GM18511 (cell line): Measurements from ENCODE around the gene CAMTA1.
A peak's percentile ranks its signal among the peaks of the same experiment; 100 is the strongest.
"Not testable (repeated sequence)": the region's sequence is repeated elsewhere in the genome, so short reads cannot be mapped to it uniquely, and the experiment has no call there.

Experiments used
- ATAC-seq: cut with Tn5 transposase; IDR thresholded peaks from one replicate; pipeline ENCODE4 v1.9.1; 2021; ENCODE audit warnings: mild to moderate bottlenecking, moderate library complexity; ENCODE audit not compliant: unreplicated experiment

The CAMTA1 gene

DNA sequence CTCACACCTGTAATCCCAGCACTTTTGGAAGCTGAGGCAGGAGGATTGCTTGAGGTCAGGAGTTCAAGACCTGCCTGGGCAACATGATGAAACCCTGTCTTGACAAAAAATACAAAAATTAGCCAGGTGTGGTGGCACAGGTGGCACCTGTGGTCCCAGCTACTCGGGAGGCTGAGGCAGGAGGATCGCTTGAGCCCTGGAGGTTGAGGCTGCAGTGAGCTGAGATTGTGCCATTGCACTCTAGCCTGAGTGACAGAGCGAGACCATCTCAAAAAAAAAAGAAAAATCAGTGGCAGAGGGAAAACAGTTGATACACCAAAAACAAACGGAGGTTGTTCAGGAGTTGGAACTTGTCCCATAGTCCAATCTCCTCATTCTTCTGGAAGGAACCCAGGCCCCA is 904.1 kb downstream of the CAMTA1 start:
- not testable (repeated sequence) for ATAC-seq

DNA sequence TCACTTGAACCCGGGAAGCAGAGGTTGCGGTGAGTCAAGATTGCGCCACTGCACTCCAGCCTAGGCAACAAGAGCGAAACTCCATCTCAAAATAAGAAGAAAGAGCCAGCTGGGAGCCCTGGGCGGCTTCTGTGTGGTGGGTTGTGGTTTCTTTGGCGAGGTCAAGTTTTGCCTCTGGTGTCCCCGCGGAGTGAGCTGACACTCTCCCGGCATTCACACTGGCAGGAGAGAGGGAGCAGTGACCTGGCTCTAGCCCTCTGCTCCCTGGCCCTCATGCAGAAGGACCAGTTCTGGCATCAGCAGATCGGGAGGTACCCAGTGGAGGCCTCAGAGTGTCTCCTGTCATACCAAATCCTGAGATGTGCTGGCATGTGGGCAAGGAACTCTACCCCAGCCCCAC is 904.8 kb downstream of the CAMTA1 start:
- no peak for ATAC-seq

DNA sequence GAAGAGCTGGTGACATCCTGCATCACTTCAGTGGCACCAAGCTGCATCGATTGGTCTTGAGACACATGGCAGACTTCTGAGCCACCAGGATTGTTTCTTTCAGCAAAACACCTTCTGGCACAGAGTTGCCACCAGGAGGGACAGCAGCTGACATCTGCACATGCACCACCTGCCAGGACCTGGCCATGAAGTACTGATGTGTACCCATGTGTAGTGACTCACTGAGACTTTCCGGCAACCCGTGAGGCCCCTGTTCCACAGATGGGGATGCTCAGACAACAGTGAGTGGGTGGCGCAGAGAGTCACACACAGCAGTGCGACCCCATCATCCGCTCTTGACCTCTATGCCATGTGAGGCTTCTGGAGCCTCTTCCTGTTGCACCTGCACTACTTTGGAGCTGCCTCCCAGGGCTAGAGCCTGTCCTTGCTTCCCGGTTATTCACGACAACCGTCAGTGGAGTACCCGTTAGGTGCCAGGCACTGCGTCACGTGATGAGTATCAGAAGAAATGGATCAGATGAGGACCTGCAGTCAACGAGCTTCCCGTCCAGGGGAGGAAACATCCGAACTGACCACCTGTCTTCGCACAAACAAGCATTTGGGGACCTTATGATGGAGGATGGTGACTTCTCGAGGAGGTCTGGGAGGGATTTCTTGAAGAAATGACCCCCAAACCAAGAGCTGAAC is 905.4 kb downstream of the CAMTA1 start:
- no peak for ATAC-seq

- no peak for ATAC-seq
Observed at GRCh38 chr1:7691576-7691975, 906.3 kb downstream of the CAMTA1 start.

GRCh38 chr1:7692005-7692404 is 906.8 kb downstream of the CAMTA1 start:
- no peak for ATAC-seq

GRCh38 chr1:7693037-7693436 is 907.8 kb downstream of the CAMTA1 start:
- not testable (repeated sequence) for ATAC-seq

DNA sequence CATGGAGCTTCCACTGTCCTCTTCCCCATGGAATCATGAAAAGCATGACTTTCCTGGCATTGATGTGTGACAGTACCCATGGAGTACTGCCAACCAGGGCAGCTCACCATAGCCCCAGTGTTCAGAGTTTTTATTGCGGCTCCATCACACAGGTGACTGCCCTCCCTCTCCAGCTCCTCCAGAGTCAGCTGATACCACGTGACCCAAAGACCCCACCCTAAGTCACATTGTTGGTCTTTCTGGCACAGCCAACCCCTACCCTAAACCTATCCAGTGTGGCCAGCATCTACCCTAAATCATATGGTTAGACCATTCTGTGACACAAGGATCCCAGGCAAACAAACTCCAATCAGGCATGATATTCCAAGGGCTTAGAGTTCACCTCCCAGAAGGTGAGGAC is 908.4 kb downstream of the CAMTA1 start:
- ATAC-seq = no peak

GRCh38 chr1:7694600-7695496 is 909.6 kb downstream of the CAMTA1 start:
- ATAC-seq = no peak

DNA sequence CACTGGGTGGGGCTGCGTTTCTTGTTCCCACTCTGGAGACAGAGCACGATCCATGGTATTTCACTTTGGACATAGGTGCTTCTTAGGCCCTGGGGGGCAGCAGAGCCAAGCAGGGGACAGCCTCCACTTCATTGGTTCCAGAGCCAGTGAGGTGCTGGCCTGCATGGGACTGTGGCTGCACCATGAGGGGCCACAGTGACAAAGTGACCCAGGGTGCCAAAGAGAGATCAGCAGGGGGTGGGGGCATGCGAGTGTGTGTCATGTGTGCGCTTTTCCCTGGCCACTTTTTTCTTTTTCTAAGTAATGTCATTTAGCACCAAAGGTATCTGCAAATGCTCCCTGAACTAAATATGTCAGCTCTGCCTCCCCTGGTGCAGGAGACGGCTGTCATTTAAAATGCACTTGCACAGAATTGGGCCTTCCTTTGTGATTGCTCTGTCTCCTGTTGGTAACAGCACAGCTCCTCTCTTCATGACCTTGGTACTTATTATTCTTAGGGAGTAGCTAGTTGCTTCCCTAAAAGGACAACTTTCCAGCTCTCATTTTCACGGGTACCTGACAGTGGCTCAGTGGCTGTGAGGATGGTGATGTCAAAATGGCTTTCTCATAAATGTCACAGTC is 910.4 kb downstream of the CAMTA1 start:
- ATAC-seq = no peak

DNA sequence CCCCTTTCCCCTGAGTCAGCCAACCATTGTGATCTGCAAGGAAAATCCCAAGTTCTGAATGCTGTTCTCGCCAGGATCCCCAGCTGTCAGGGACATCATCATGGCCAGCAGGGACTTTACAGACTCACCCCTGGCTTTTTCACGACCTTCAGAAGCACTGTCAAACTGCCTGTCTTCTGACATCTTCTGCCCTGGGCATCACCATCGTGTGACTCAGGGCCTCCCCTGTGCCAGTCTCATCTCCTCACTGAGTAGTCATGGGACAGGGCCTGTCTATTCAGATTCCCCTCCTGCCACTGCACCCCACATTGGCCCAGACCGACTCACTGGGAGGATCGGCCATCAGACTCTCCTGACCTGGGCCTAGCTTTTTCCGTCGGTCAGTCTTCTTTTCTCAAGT is 913.4 kb downstream of the CAMTA1 start:
- no peak for ATAC-seq

GRCh38 chr1:7702365-7702764 is 917.1 kb downstream of the CAMTA1 start:
- ATAC-seq = no peak

- no peak for ATAC-seq
Observed at GRCh38 chr1:7703321-7704213, 918.3 kb downstream of the CAMTA1 start.

DNA sequence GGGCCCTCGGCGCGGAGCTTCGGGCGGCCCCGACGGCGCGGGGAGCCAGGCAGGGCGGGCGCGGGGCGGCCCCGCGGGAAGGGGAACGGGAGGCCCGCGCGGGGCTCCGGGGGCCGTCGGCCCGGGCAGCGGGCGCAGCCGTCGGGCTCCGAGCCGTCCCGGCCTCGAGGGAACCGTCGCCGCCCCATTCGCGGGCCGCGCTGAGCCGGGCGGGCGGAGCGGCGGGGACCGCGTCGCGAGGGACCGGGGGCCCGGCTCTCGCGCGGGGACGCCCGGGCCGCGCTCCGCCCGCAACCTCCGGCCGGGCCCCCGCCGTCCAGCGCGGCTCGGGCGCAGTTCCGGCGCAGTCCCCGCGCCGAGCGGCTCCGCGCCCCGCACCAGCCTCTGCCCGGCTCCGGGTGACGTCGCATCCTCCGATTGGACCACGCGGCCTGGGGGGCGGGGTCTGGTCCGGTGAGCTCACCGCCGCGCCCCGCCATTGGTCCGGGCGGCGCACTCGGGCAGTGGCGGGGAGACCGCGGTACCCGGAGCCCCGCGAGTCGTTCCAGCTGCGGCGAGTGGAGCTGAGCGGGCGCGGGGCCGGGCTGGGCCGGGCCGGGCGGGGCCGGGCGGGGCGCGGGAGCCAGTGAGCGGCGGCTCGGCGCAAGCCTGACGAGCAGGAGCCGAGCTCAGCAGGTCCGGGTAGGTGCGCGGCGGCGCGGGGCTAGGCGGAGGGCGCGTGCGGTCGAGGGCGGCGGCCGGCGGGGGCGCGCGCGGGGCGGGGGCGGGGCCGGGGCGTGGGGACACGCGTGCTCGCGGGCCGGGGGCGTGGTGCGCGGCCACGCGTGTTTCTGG is 919.2 kb downstream of the CAMTA1 start:
- peak; percentile 95 for ATAC-seq

GRCh38 chr1:7705048-7705907 is 920.0 kb downstream of the CAMTA1 start:
- no peak for ATAC-seq

DNA sequence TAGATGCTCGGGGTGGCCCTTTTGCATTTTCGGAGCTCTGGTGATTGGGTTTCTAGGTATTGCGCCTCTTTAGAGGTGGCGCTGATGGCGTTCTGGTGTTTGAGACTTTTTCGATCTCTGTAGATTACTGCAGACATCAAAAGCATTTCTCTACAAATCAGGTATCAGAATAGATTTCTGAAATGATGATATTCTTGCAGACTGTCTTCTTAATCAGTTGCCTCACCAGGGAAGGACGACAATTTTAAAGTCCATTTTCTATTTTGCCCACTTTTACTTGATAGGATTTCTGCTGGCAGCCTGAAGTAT is 920.6 kb downstream of the CAMTA1 start:
- no peak for ATAC-seq

DNA sequence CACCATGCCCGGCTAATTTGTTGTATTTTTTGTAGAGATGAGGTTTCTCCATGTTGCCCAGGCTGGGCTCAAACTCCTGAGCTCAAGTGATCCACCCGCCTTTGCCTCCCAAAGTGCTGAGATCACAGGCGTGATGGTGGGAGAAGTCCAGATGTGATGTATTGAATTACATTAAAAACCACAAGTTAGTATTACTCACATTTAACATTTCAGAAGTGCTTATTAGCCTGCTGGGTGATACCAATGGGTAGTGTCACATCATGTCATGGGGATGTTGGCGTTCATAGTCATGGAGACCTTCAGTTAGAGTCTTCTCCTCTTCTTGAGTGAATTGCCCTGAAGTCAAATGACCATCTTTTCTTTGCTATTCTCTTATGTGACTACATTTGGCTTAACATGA is 922.3 kb downstream of the CAMTA1 start:
- no peak for ATAC-seq

GRCh38 chr1:7708065-7708464 is 922.8 kb downstream of the CAMTA1 start:
- ATAC-seq = not testable (repeated sequence)

GRCh38 chr1:7710859-7711258 is 925.6 kb downstream of the CAMTA1 start:
- ATAC-seq = no peak

GRCh38 chr1:7712731-7713323 is 927.6 kb downstream of the CAMTA1 start:
- no peak for ATAC-seq
